GM19324 (cell line): ENCODE measurements around the gene CLDN6.

ENCODE experiments used
- ATAC-seq: cut with Tn5 transposase; IDR thresholded peaks from one replicate; pipeline ENCODE4 v1.9.1; 2021; ENCODE audit warnings: mild to moderate bottlenecking, moderate library complexity; ENCODE audit not compliant: unreplicated experiment, low FRiP score

CLDN6 gene

GRCh38 chr16:2974319-2975056, 43.5 kb downstream of the CLDN6 start:
- ATAC-seq = no peak

DNA sequence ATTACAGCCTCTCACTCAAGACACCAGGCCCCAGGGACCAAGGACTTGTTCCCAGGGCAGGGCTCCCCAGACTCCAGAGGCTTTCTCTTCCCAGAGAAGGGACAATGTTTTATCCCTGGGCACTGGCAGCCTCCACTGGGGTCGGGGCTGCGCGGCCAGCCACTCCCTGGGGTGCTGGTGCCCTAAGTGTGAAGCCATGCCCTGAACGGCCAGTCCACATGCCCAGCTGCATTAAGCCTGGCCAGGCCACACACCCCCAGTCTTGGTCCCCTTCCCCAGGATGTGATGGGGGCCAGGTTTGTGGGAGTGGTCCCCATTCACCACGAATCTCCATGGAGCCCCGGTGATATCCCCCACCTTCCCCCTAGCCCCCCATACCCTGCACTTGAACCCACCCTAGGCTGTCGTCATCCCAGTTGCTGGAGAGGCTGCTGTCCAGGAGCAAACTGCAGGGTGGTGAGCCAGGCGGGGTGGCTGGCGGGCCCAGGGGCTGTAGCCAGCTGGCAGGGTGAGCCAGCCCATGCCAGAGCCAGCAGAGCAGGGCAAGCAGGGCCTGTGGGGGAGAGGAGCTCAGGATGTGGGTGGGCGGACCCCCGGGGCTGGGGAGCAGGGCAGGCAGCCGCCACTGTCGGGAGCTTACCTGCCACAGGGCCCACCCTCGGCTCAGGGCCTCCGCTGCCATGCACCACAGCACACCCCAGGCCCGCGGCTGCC, 44.2 kb downstream of the CLDN6 start:
- no peak for ATAC-seq

DNA sequence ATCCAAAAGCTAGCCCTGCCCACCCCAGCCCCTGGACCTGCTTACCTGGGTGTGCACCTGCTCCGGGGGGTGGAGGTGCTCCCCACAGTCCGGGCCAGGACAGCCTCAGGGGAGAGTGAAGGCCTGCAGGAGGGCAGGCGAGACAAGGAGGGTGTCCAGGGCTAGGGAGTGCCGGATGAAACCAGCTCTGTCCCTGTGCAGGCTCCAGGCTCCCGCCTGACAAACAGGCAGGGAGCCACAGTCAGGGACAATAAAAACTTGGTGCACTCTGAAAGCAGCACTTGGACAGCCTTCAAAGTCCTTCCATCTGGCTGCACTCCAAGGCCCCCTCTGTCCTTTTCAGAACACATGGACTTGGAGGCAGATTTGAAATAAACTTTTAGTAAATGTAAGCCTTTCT, 44.9 kb downstream of the CLDN6 start:
- no peak for ATAC-seq

GRCh38 chr16:2971985-2972784, 45.8 kb downstream of the CLDN6 start:
- ATAC-seq = no peak

- ATAC-seq = no peak
Measured at GRCh38 chr16:2971134-2971984, 46.6 kb downstream of the CLDN6 start.

GRCh38 chr16:2970563-2970962, 47.4 kb downstream of the CLDN6 start:
- ATAC-seq = no peak

- peak; percentile 33 for ATAC-seq
Measured at GRCh38 chr16:2969545-2970521, 48.1 kb downstream of the CLDN6 start.

DNA sequence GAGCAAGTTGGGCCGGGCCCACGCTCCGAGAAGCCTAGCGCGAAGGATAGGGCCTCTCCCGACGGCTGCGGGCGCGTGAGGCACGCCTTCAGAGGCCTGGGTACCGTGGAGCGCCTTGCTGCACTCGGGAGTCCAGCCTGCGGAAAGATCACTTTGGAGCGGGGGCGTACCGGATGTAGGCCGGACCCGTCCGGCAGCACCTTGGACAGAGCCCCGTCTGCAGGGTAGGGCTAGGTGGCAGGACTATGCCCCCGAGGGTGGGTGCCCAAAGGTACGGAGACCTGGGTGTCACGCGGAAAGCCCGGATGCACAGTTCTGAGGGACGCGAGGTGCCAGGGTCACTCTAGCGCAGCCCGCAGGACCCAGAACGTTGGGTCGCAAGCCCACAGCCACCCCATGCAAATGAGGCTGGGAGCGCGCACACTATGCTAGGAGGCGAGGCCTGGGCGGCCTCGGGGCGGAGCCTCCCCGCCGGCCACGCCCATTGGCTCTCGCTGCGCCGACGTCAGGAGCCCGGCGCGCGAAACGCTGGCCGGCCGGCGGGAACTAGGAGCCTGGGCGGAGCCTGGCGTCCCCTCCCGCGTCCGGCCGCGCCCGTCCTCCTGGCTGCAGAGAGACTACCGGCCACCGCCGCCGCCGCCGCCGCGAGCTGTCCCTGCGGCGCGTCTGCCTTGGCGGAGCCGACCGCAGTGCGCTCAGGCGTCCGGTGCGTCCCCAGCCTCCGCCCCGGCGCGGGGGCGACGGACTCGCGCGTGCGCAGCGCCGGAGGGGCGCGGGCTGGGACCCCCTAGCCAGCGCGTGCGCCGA, 49.0 kb downstream of the CLDN6 start, which contains the start of gene PAQR4:
TSS of gene PAQR4 (plus strand) at position 611 of the 807 bp plus-strand sequence. CDS start 327 bp downstream, outside the sequence.
- ATAC-seq = peak; percentile 75

DNA sequence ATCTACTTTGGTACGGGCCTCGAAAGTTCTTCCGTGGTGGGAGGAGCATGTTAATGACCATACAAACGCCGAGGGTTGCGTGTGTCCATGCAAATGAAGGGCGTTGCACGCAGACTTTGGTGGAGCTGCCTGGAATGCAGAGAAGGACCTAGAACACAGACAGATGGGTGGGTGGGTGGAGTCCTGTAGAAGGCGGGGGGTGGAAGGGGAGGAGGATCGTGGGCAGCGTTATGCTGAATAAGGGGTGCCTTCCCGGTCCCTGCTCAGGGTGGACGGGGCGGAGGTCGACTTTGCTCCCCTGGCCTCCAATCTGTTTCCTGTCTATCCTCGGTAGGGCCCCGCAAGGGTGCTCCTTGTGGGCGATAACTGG, 49.6 kb downstream of the CLDN6 start:
- no peak for ATAC-seq

DNA sequence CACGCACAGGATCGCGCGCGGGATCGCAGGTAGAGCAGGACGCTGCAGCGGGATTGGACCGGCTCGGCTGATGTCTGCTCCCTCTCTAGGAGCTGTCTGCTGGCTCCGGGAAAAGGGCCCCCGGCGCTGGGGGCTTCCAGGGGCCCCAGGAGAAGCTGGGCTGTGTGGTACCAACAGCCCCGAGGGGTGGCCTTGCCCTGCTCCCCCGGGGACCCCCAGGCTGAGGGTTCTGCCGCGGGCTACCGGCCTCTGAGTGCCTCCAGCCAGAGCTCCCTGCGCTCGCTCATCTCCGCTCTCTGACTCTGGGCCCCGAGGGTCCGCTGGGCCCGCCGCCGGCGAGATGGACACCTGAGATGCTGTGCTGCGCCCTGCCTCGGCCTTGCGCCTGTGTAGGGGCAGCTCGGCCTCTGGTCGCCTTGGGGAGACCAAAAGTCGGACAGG, 50.2 kb downstream of the CLDN6 start:
- no peak for ATAC-seq

GRCh38 chr16:2967211-2967631, 50.8 kb downstream of the CLDN6 start:
- no peak for ATAC-seq

GRCh38 chr16:2966808-2967191, 51.2 kb downstream of the CLDN6 start:
- ATAC-seq = no peak

DNA sequence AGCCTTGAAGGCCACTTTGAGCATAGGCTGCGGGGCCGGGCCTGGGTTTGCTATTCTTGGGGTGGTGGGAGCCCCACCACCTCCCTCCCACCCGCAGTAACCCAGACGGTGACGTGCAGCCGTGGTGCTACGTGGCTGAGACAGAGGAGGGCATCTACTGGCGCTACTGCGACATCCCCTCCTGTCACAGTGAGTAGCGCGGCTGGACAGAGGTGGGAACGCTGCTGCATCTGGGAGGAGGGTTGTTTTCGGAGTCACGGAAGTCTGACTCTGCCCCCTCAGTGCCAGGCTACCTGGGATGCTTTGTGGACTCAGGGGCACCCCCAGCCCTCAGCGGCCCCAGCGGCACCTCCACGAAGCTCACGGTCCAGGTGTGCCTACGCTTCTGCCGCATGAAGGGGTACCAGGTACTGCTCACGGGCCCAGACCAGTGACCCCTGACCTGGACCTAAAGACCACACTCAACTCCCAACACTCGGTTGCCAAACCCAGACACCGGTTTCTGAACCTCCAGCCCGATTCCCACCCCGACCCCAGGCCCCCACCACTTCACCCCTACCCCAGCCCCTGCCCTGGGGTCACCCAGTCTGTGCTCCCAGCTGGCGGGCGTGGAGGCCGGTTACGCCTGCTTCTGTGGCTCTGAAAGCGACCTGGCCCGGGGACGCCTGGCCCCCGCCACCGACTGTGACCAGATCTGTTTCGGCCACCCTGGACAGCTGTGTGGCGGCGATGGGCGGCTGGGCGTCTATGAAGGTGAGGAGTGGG, 51.8 kb downstream of the CLDN6 start:
- no peak for ATAC-seq
